Measurements from ENCODE around the gene PPP2R2C. TPM values are rescaled to one million over a fixed set of nuclear protein-coding genes. Genes with fewer than 3 reads are reported as not detected.
A peak's percentile ranks its signal among the peaks of the same experiment; 100 is the strongest.

Gene PPP2R2C
- total RNA-seq, 6 experiments from 2014 or later, result 0.12 to 0.27 TPM; not detected in 4

DNA sequence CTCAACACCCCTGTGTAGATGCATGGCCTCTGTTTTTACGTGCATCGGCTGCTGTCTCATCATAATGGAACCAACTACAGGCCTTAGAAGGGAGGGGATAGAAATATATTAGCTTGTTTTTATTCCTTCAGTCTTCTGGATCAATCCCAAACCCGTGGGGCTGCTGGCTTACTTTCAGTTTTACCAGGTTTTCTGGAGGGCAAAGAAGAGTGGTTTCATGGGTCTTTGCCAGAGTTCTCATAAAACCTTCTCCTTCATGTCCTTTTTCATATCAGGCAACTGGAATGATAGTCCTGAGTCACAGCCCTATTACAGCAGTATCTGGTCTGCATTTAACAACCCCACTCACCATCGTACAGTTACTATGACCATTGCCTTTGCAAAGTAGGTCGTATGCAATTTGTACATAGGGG is 34.6 kb downstream of the PPP2R2C start:
- TF ChIP-seq, protein P1, sequence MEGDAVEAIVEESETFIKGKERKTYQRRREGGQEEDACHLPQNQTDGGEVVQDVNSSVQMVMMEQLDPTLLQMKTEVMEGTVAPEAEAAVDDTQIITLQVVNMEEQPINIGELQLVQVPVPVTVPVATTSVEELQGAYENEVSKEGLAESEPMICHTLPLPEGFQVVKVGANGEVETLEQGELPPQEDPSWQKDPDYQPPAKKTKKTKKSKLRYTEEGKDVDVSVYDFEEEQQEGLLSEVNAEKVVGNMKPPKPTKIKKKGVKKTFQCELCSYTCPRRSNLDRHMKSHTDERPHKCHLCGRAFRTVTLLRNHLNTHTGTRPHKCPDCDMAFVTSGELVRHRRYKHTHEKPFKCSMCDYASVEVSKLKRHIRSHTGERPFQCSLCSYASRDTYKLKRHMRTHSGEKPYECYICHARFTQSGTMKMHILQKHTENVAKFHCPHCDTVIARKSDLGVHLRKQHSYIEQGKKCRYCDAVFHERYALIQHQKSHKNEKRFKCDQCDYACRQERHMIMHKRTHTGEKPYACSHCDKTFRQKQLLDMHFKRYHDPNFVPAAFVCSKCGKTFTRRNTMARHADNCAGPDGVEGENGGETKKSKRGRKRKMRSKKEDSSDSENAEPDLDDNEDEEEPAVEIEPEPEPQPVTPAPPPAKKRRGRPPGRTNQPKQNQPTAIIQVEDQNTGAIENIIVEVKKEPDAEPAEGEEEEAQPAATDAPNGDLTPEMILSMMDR (IDR thresholded peaks at IDR 0.05), result no peak
- no peak for TF ChIP-seq POLR2A (IDR thresholded peaks at IDR 0.05)
- Histone ChIP-seq H3K9me3 (no peaks in the 10 kb centered on the region), H3K36me3 (no peaks in the 10 kb centered on the region), H3K27ac (no peak overlapping the region), H3K27me3 (no peaks in the 10 kb centered on the region), H3K4me1 (no peaks in the 10 kb centered on the region), H3K4me3 (no peak overlapping the region)
- ATAC-seq (no peak), DNase-seq (no peak)
- 49% methylated on average over 5 of the region's 5 CpGs for WGBS (ENCODE audit: insufficient coverage, low coverage, low lambda C conversion rate, missing lambda C conversion rate)
- intact Hi-C loops (cut with DNase I), result no loop called here

DNA sequence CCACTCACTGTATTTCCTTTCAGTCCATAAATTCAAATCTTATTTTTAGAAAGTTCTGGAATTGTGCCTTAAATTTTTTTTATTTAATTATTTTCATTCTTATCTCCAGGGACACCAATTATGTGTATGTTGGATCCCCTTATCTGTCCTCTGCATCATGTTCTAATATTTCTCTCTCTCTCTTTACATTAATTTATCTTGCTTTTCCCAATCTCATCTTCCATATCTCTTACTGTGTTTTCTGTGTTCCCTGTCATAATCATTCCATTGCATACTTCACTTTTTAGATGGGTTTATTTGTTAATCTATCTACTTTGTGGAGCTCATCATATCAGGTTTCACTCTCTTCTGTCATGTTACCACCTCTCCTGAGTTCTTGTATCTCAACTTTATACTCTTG is 37.4 kb downstream of the PPP2R2C start:
- no peak for TF ChIP-seq POLR2A (IDR thresholded peaks at IDR 0.05)
- TF ChIP-seq, protein P1 (IDR thresholded peaks at IDR 0.05), result no peak
- Histone ChIP-seq H3K36me3 (no peaks in the 10 kb centered on the region), H3K27me3 (no peaks in the 10 kb centered on the region), H3K4me1 (no peaks in the 10 kb centered on the region), H3K27ac (no peak overlapping the region), H3K4me3 (no peak overlapping the region), H3K9me3 (no peaks in the 10 kb centered on the region)
- DNase-seq (no peak), ATAC-seq (no peak)
- intact Hi-C loops (cut with DNase I), result no loop called here

DNA sequence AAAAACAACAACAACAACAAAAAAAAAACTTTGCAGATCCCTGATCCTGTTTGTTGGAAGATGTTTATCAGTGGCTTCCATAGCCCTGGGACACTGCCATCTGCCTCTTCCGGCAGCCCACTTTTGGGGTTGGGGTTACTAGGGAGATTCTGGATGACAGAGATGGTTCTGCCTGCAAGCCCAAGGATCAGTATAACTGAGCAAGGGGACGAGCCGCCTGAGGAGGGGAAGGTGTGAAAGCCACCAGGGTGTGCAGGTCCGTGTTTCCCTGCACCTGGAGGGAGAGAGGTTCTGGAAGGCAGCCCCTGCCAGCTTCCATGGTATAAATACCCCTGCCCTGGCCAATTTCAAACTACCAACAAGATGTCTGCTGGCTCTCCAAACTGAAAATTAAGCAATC is 41.5 kb downstream of the PPP2R2C start:
- TF ChIP-seq, protein P1 (IDR thresholded peaks at IDR 0.05), result no peak
- TF ChIP-seq POLR2A (IDR thresholded peaks at IDR 0.05), result no peak

DNA sequence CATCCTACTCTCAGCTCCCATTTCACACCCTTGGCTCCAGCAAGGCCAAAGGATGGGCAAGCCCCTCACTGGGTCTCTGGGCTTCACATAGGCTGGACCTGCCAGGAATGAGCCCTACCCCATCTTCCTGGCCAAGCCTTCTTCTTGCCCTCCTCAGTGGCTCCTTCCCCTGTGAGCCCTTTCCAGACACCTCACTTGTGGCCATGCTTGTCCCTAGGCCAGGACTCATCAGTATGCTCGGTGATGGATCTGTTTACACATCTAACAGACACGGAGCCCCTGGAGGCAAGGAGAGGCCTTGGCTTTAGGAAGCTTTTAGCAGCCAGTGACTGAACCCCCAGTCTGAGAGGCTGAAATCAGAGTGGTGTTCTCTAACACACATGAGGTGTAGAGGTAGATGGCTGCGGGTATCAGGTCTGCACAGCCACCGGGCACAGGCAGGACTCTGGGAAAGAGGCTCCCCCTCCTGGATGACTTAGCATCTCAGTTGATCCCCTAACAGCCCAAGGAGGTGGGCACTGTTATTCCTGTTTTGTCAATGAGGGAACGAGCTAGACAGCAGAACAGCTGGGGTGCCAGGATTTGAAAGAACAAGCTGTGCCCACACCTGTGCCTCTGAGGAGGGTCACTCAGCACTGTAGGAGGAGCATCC is 44.8 kb downstream of the PPP2R2C start:
- TF ChIP-seq POLR2A (IDR thresholded peaks at IDR 0.05), result no peak
- TF ChIP-seq, protein P1 (IDR thresholded peaks at IDR 0.05), result no peak
- peak in 1 of 4 donors; percentile 18 for ATAC-seq
- H3K27me3 ChIP-seq, result no peaks in the 10 kb centered on the region
- no peak overlapping the region for H3K27ac ChIP-seq
- intact Hi-C loops (cut with DNase I), result no loop called here
- H3K36me3 ChIP-seq, result no peaks in the 10 kb centered on the region
- no peaks in the 10 kb centered on the region for H3K4me1 ChIP-seq
- DNase-seq, result no peak
- 19% methylated on average over 4 of the region's 5 CpGs for WGBS (ENCODE audit: insufficient coverage, low coverage, low lambda C conversion rate, missing lambda C conversion rate)
- no peak overlapping the region for H3K4me3 ChIP-seq
- H3K9me3 ChIP-seq, result no peaks in the 10 kb centered on the region

More for the DNA sequence above, 41.5 kb downstream of the PPP2R2C start:
- ATAC-seq (no peak), DNase-seq (no peak)
- no peak overlapping the region for H3K27ac ChIP-seq
- no CpG with 5 or more reads among the region's 4 CpGs for WGBS (ENCODE audit: insufficient coverage, low coverage, low lambda C conversion rate, missing lambda C conversion rate)
- no peaks in the 10 kb centered on the region for H3K27me3 ChIP-seq
- no peak overlapping the region for H3K4me3 ChIP-seq
- intact Hi-C loops (cut with DNase I), result no loop called here
- no peaks in the 10 kb centered on the region for H3K4me1 ChIP-seq
- H3K9me3 ChIP-seq, result no peaks in the 10 kb centered on the region
- no peaks in the 10 kb centered on the region for H3K36me3 ChIP-seq

All from right lobe of liver (tissue), 6 donors.